Measurements from ENCODE around the gene RAI2. TPM values are rescaled to one million over a fixed set of nuclear protein-coding genes. Genes with fewer than 3 reads are reported as not detected.

RAI2 gene
- total and polyA plus RNA-seq, 2 donors from 2014 or later = 18.3 to 43.1 TPM

DNA sequence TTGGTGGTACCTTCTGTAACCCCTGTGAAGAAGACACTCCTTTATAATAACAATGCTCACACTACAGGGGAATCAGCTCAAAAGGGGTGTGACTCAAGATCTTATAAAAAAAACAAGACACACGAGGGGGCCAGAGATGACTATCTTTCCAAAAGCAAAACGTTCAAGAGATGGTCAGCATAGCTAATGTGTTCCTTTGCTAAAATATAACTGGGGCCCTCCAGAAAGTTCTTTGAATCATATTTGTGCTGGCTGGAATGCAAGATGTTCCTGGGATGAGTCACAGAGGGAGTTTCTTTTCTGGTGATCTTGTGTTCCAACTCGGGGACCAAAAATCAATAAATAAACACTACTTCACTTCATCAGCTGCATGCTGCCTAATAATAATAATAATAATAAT lies 46.5 kb downstream of the RAI2 start:
- Histone ChIP-seq H3K9ac (ENCODE audit: low read length in 3 of 3) (no peak overlapping the region), H3K36me3 (ENCODE audit: control insufficient read depth in 2 of 3, insufficient read depth in 3 of 3, low read length in 3 of 3) (no peaks in the 10 kb centered on the region), H3K9me3 (ENCODE audit: control insufficient read depth in 2 of 3, insufficient read depth in 1 of 3, low read length in 3 of 3) (no peaks in the 10 kb centered on the region), H3K4me3 (ENCODE audit: low read length in 3 of 3) (no peak overlapping the region), H3K4me1 (ENCODE audit: control insufficient read depth in 2 of 3, insufficient read depth in 2 of 3, low read depth in 1 of 3, low read length in 3 of 3) (no peaks in the 10 kb centered on the region), H3K27ac (ENCODE audit: low read depth in 2 of 2, low read length in 2 of 2) (no peak overlapping the region), H3K27me3 (ENCODE audit: control insufficient read depth, insufficient read depth, low read length) (peaks cover 7% of the 10 kb centered on the region)
- FAIRE-seq (no peak), DNase-seq (no peak)
- TF ChIP-seq, protein P1, sequence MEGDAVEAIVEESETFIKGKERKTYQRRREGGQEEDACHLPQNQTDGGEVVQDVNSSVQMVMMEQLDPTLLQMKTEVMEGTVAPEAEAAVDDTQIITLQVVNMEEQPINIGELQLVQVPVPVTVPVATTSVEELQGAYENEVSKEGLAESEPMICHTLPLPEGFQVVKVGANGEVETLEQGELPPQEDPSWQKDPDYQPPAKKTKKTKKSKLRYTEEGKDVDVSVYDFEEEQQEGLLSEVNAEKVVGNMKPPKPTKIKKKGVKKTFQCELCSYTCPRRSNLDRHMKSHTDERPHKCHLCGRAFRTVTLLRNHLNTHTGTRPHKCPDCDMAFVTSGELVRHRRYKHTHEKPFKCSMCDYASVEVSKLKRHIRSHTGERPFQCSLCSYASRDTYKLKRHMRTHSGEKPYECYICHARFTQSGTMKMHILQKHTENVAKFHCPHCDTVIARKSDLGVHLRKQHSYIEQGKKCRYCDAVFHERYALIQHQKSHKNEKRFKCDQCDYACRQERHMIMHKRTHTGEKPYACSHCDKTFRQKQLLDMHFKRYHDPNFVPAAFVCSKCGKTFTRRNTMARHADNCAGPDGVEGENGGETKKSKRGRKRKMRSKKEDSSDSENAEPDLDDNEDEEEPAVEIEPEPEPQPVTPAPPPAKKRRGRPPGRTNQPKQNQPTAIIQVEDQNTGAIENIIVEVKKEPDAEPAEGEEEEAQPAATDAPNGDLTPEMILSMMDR (IDR thresholded peaks at IDR 0.05; ENCODE audit: borderline replicate concordance, extremely low read depth, insufficient read depth) = no peak
- intact Hi-C loops (cut with DNase I) = no loop called here

DNA sequence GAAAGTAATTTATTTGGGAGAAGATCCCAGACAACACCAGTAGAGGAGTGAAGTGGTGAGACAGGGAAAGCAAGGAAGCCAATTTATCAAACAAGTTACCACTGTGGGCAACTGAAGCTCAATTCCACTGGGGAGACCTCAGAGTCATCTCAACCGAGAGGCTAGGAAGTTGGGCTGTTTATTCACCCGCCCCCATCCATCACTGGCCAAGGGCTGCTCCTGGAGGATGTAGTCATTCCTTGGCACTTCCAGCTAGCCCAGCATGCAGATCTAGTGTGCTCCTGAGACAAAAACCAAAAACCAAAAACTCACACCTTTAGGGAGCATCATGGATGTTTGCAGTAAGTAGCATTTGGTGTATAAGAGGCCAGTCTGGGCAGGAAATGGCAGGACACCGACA lies 47.0 kb downstream of the RAI2 start:
- intact Hi-C loops (cut with DNase I) = no loop called here
- FAIRE-seq (no peak), DNase-seq (no peak)
- H3K9ac ChIP-seq (ENCODE audit: low read length in 3 of 3) = no peak overlapping the region
- no peak overlapping the region for H3K4me3 ChIP-seq (ENCODE audit: low read length in 3 of 3)
- H3K27ac ChIP-seq (ENCODE audit: low read depth in 2 of 2, low read length in 2 of 2) = no peak overlapping the region
- TF ChIP-seq, protein P1 (IDR thresholded peaks at IDR 0.05; ENCODE audit: borderline replicate concordance, extremely low read depth, insufficient read depth) = no peak
- no peaks in the 10 kb centered on the region for H3K9me3 ChIP-seq (ENCODE audit: control insufficient read depth in 2 of 3, insufficient read depth in 1 of 3, low read length in 3 of 3)
- peaks cover 7% of the 10 kb centered on the region for H3K27me3 ChIP-seq (ENCODE audit: control insufficient read depth, insufficient read depth, low read length)
- no peaks in the 10 kb centered on the region for H3K36me3 ChIP-seq (ENCODE audit: control insufficient read depth in 2 of 3, insufficient read depth in 3 of 3, low read length in 3 of 3)
- H3K4me1 ChIP-seq (ENCODE audit: control insufficient read depth in 2 of 3, insufficient read depth in 2 of 3, low read depth in 1 of 3, low read length in 3 of 3) = no peaks in the 10 kb centered on the region

DNA sequence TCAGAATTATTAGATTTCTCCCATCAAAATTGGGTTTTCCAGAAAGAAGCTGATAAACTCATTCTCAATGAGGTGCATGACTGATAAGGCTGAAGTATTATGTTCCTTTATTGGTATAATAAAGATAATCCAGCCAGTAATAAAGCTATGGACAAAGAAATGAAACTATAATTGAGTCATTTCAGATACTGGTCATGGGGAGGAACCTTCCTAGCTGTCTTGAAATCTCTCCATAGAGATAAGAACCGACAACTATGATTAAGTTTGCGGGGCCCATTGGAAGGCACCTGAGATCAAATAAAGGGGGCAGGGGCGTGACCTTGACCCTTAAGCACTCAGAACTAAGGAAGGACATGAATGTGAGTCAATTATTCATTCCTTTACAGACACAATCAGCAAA lies 47.8 kb downstream of the RAI2 start:
- intact Hi-C loops (cut with DNase I) = no loop called here
- H3K27me3 ChIP-seq (ENCODE audit: control insufficient read depth, insufficient read depth, low read length) = peaks cover 7% of the 10 kb centered on the region
- H3K36me3 ChIP-seq (ENCODE audit: control insufficient read depth in 2 of 3, insufficient read depth in 3 of 3, low read length in 3 of 3) = no peaks in the 10 kb centered on the region
- H3K4me1 ChIP-seq (ENCODE audit: control insufficient read depth in 2 of 3, insufficient read depth in 2 of 3, low read depth in 1 of 3, low read length in 3 of 3) = no peaks in the 10 kb centered on the region
- FAIRE-seq = no peak
- no peak overlapping the region for H3K4me3 ChIP-seq (ENCODE audit: low read length in 3 of 3)
- H3K9me3 ChIP-seq (ENCODE audit: control insufficient read depth in 2 of 3, insufficient read depth in 1 of 3, low read length in 3 of 3) = no peaks in the 10 kb centered on the region
- H3K27ac ChIP-seq (ENCODE audit: low read depth in 2 of 2, low read length in 2 of 2) = no peak overlapping the region
- no peak for DNase-seq
- no peak overlapping the region for H3K9ac ChIP-seq (ENCODE audit: low read length in 3 of 3)
- TF ChIP-seq, protein P1 (IDR thresholded peaks at IDR 0.05; ENCODE audit: borderline replicate concordance, extremely low read depth, insufficient read depth) = no peak

DNA sequence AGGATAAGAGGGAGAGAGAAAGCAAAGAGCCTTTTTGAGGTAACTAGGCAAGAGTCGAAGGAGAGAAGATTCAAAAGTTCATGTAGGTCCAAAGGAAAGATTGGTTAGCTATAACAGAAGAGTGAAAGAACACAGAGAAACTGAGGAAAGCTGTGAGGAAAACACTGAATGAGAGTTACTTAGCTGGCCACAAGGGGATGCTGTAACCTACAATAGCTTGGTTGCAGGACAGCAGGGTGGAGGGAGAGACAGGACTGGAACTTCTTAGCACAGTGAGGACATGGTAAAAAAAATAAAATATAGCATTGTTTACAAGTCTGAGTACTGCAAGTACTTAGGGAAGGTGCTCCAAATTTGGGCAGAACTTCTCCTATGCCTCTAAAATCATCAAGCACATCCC lies 48.3 kb downstream of the RAI2 start:
- Histone ChIP-seq H3K4me3 (ENCODE audit: low read length in 3 of 3) (no peak overlapping the region), H3K9me3 (ENCODE audit: control insufficient read depth in 2 of 3, insufficient read depth in 1 of 3, low read length in 3 of 3) (no peaks in the 10 kb centered on the region), H3K4me1 (ENCODE audit: control insufficient read depth in 2 of 3, insufficient read depth in 2 of 3, low read depth in 1 of 3, low read length in 3 of 3) (no peaks in the 10 kb centered on the region), H3K36me3 (ENCODE audit: control insufficient read depth in 2 of 3, insufficient read depth in 3 of 3, low read length in 3 of 3) (no peaks in the 10 kb centered on the region), H3K27ac (ENCODE audit: low read depth in 2 of 2, low read length in 2 of 2) (no peak overlapping the region), H3K9ac (ENCODE audit: low read length in 3 of 3) (no peak overlapping the region), H3K27me3 (ENCODE audit: control insufficient read depth, insufficient read depth, low read length) (peaks cover 7% of the 10 kb centered on the region)
- DNase-seq (peak in 1 of 5 donors; percentile 46), FAIRE-seq (no peak)
- intact Hi-C loops (cut with DNase I) = no loop called here
- TF ChIP-seq, protein P1 (IDR thresholded peaks at IDR 0.05; ENCODE audit: borderline replicate concordance, extremely low read depth, insufficient read depth) = peak; percentile 49
